Left cardiac atrium (tissue), 4 donors: ENCODE data around the gene DNMBP. TPM values are rescaled to one million over a fixed set of nuclear protein-coding genes. Genes with fewer than 3 reads are reported as not detected.
"Not testable (repeated sequence)": the region's sequence is repeated elsewhere in the genome, so short reads cannot be mapped to it uniquely, and the experiment has no call there.

Experiments used
- ATAC-seq, 2 donors: fragments of 200-7000 bp; cut with Tn5 transposase; one replicate each; pipeline ENCODE4 v1.9.1; 2020; ENCODE audit warnings: mild to moderate bottlenecking in 2 of 2, moderate library complexity in 2 of 2
- DNase-seq: peaks from one replicate; pipeline ENCODE4 v3.0.0-alpha.2; 2020
- intact Hi-C, 2 donors: fragments of 100-400 bp; cut with DNase I; formaldehyde crosslinking; loops; one replicate each; pipeline versions ENCODE4 v1.14.1 to v1.15.1; 2022 to 2023
- total RNA-seq, 2 donors: library from RNA; stranded (reverse); fragmentation: NEBNext Ultra II Directional; extraction: Animal tissue kit (Norgen Biotek cat#: 25700); gene quantifications; one replicate each; pipeline ENCODE4 v1.2.1, GENCODE V29; 2021
- donor health status: DM: no; HTN: yes; CAD: no.
- donor health status: DM: no; HTN: yes; CAD: no; lungs with severe emphysema.
- donor health status: DM: yes; HTN: yes; CAD: no.
- donor health status: Dilated cardiomyopathy.

Gene DNMBP
- total RNA-seq, 2 donors from 2014 or later, result 6.7 to 7.9 TPM

GRCh38 chr10:99852481-99853213 lies 157.1 kb downstream of the DNMBP start:
- ATAC-seq, result no peak
- DNase-seq, result no peak
- intact Hi-C loops, result no loop called here

- ATAC-seq, result no peak
- no peak for DNase-seq
- intact Hi-C loops, result no loop called here
Measured at GRCh38 chr10:99851825-99852224, 157.9 kb downstream of the DNMBP start.

GRCh38 chr10:99850767-99851340 lies 158.9 kb downstream of the DNMBP start:
- ATAC-seq, result no peak
- DNase-seq, result no peak
- intact Hi-C loops, result no loop called here

- DNase-seq, result no peak
- intact Hi-C loops, result no loop called here
- no peak for ATAC-seq
Measured at GRCh38 chr10:99850021-99850766, 159.6 kb downstream of the DNMBP start.

- no peak for ATAC-seq
- DNase-seq, result no peak
- intact Hi-C loops, result loop anchor here in 1 of 2 donors (5.0 kb wide), 1 partner anchor 198 kb away; no protein-coding TSS in a partner anchor
Measured at GRCh38 chr10:99849536-99849935, 160.2 kb downstream of the DNMBP start.

- ATAC-seq (no peak), DNase-seq (no peak)
- intact Hi-C loops, result loop anchor here in 1 of 2 donors (5.0 kb wide), 1 partner anchor 198 kb away; no protein-coding TSS in a partner anchor
Measured at GRCh38 chr10:99849057-99849456, 160.7 kb downstream of the DNMBP start.

GRCh38 chr10:99845837-99846382 lies 163.8 kb downstream of the DNMBP start:
- DNase-seq, result peak; percentile 79
- intact Hi-C loops, result loop anchor here (2.0 to 5.0 kb wide), 2 partner anchors 201 kb away; no protein-coding TSS in a partner anchor
- peak; percentile 95 to 98 for ATAC-seq

- ATAC-seq (no peak), DNase-seq (no peak)
- intact Hi-C loops, result no loop called here
Measured at GRCh38 chr10:99844433-99844955, 165.3 kb downstream of the DNMBP start.

- intact Hi-C loops, result no loop called here
- ATAC-seq (no peak), DNase-seq (no peak)
Measured at GRCh38 chr10:99843310-99843709, 166.4 kb downstream of the DNMBP start.

- ATAC-seq (no peak), DNase-seq (no peak)
- intact Hi-C loops, result no loop called here
Measured at GRCh38 chr10:99841746-99842145, 168.0 kb downstream of the DNMBP start.

GRCh38 chr10:99840859-99841258 lies 168.9 kb downstream of the DNMBP start:
- DNase-seq, intact Hi-C loops, ATAC-seq: not testable (repeated sequence)

- DNase-seq, result no peak
- ATAC-seq, result no peak
- intact Hi-C loops, result no loop called here
Measured at GRCh38 chr10:99836711-99837110, 173.0 kb downstream of the DNMBP start.

- DNase-seq (no peak), ATAC-seq (no peak)
- intact Hi-C loops, result no loop called here
Measured at GRCh38 chr10:99835947-99836346, 173.8 kb downstream of the DNMBP start.

- intact Hi-C loops, result no loop called here
- DNase-seq (no peak), ATAC-seq (no peak)
Measured at GRCh38 chr10:99834410-99834809, 175.3 kb downstream of the DNMBP start.

- intact Hi-C loops, result no loop called here
- DNase-seq, result no peak
Measured at GRCh38 chr10:99832439-99832838, 177.3 kb downstream of the DNMBP start.

GRCh38 chr10:99828464-99828863 lies 181.3 kb downstream of the DNMBP start:
- ATAC-seq (no peak), DNase-seq (no peak)
- intact Hi-C loops, result no loop called here

More at GRCh38 chr10:99832439-99832838, 177.3 kb downstream of the DNMBP start:
- no peak for ATAC-seq

- intact Hi-C loops, result no loop called here
- DNase-seq (no peak), ATAC-seq (no peak)
Measured at GRCh38 chr10:99827936-99828335, 181.8 kb downstream of the DNMBP start.
